HG03558 (cell line): ENCODE measurements around the gene CYREN.
"Not testable (repeated sequence)": the region's sequence is repeated elsewhere in the genome, so short reads cannot be mapped to it uniquely, and the experiment has no call there.

Experiments
- ATAC-seq: cut with Tn5 transposase; IDR thresholded peaks from one replicate; pipeline ENCODE4 v1.9.1; 2021; ENCODE audit warnings: moderate number of reproducible peaks; ENCODE audit not compliant: unreplicated experiment; ENCODE audit errors: extremely low read depth

Gene CYREN

DNA sequence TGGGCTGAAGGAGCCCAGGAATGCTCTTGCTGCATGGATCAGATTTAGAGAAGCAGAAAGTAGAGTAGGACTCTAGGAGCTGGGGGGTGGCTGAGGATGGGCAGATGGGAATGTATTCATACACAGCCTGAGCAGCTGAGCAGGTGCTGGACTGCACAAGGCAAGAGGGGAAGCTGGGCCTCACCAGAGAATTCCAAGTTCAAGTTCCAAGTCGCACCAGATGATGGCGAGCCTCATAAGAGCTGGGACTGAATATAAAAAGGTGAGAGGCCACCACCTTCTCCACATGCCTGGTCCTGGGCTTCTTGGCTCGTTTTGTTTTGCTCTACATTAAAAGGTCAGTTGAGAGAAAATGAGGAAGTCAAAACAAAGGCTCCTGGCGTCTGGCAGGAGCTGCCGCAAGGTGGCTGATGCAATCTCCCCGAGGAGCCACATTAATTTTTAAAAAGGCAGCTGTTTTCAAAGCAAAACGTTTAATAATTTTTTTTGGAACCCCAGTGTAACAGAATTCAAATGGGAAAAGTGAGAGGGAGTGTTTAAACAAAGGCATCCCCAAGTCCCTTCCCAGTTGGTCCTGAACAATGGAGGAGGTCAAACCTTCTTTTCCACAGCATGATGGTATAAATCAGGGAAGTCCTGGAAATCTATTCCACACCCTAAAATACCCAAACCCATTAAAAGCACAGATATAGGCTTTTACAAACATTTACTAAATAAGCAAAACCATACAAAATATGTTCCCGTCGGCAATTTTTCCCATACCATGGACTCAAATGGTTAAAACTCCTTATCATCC lies 9.5 kb downstream of the CYREN start:
- no peak for ATAC-seq

DNA sequence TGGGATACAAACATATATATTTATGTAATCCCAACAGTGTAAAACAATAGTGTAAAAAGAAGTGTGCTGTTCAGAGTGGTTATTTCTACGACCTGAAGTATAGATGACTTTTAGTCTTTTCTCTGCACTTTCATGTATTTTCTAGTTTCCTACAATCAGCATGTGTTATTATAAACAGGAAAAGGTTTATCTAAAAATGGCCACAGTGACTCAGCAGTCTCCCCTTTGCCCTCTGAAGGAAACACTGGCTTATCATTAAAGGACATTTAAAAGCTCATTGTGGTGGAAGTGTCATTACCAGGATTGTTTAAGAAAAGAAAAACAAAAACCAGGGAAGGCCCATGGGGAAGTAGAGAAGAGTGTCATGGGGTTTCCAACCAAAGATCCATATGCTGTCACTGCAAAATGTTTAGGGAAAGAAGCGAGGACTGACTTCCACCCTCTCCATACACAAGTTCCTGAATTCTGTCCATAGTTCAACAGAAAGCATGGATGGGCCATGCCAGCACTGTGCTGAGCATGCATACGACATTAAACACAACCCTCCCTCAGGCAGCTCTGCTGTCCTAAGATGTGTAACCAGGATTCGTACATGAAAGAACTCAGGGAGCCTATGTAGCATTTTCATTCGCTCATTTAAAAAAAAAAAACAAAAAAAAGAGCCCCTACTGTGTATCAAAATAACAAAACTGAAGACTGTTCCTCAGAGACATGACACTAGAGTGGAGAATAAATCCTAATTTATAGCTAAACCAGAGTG lies 10.2 kb downstream of the CYREN start:
- no peak for ATAC-seq

DNA sequence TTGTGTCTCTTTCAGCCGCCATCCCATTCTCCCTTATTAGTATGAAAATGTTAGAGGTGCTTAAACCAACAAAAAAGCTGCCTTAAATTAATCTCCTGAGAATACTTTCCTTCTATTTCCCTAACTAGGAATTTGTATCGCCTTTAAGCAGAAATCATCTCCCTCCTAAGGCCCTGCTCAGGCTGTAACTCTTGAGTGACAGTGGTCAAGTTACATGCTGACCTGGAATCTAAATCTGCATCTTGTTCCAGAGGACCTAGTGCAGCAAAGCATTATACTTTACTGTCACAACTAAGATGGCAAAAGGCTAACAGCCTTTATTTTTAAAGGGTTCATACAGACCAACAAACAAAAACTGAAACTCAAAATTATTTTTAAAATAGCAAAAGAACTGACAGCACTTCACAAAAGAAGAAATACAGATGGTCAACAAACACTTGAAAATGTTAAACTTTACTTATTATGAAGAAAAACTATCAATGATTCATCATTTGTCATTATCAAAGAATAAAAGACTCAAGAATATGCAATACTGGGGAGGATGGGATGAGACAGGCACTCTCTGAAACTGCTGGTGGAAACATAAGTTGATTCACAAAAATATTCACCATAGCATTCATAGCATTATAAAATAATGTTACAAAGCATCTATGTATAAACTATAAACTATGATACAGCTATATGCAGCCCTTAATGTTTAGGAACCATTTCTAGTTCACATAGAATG lies 11.0 kb downstream of the CYREN start:
- ATAC-seq = no peak

DNA sequence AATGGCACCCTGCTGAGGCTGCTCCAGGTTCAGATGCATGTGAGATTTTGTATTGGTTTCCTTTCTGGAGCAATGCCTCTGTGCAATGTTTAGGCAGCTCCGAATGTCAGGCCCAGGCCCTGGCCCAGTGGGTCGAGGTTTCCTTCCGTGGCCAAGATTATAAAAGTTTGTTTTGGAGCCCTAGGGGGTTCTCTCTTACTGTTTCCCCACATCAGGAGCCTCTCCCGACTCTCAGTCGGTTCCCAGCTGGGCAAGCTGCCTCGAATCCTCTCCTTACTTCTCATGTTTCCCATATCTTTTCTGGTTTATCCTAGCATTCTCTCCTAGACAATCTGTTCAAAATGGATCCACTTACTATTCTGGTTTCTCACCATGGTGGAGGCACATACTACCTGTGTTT lies 11.6 kb downstream of the CYREN start:
- no peak for ATAC-seq

DNA sequence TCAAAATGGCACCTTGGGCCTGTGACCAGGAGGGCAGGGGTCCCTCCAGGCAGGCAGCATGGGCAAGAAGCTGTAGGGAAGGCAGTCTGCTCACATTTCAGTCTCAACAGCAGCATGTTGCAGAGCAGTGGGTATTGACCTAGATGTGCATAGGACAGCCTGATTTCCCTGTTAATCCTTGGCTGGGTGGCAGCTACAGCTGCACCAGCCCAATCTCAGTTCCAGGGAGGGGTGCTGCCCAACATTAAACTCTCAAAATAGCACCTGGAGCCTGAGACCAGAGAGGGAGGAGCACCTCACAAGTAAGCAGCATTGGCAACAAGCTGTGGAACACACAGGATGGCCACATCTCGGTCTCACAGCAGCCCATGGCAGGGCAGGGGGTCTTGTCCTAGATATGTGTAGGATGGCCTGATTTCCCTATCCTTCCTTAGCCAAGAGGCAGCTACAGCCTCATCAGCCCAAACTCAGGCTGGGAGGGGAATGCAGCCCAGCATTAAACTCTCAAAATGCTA lies 12.3 kb downstream of the CYREN start:
- no peak for ATAC-seq

DNA sequence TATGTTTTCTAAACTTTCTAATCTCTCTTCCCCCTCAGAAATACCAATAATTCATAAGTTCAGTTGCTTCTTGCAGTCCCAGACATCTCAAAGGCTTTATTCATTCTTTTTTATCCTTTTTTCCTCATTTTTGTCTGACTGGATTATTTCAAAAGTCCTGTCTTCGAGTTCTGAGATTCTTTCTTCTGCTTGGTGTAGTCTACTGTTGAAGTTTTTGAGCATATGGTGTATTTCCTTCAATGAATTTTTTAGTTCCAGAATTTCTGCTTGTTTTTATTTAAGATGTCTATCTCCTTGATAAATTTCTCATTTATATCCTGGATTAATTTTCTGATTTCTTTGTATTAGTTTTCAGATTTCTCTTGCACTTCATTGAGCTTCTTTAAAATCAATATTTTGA lies 14.2 kb downstream of the CYREN start:
- ATAC-seq = no peak

DNA sequence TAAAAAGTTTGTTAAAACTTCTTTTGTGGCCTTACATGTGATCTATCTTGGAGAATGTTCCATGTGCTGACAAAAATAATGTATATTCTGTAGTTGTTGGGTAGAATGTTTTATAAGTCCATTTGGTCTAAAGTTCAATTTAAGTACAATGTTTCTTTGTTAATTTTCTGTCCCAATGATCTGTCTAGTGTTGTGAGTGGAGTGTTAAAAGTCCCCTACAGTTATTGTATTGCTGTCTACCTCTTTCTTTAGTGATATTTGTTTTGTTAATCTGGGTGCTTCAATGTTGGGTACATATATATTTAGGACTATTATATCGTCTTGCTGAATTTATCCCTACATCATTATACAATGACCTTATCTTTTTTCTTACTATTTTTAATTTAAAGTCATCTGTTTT lies 15.8 kb downstream of the CYREN start:
- ATAC-seq = no peak

DNA sequence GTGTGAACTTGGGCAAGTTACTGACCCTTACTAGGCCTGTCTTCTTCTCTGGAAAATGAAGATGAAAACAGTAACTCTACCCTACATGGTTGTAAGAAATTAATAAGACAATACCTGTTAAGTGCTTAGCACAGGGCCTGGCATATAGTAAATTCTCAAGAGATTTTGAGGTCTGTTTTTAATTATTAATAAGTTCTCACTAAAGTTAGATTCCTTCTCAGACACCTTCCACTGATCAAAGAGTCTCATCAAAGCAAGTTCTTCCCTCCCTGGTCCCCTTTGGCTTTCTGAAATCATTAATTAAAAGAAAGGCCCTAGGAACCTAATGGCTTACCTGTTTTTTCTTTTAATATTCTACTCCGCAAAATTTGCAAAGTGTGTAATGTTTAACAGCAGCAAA lies 18.1 kb downstream of the CYREN start:
- ATAC-seq = no peak

DNA sequence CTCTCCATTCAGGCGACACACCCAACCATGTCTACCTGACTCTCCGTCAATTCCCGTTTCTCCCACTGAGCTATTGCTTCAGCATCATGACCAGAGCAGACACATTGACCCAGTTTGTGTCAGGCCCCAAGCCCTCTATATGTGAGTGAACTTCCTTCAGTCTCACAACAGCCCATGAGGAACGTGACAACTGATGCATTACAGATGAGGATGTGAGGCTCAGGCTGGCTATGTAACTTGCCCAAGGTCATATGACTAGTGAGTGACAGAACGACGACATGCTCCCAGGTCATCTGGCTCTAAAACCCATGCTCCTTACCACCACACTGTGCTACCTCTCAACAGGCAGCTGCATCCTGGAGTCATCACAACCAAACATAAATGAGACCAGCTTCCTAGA lies 19.0 kb downstream of the CYREN start:
- ATAC-seq = no peak

DNA sequence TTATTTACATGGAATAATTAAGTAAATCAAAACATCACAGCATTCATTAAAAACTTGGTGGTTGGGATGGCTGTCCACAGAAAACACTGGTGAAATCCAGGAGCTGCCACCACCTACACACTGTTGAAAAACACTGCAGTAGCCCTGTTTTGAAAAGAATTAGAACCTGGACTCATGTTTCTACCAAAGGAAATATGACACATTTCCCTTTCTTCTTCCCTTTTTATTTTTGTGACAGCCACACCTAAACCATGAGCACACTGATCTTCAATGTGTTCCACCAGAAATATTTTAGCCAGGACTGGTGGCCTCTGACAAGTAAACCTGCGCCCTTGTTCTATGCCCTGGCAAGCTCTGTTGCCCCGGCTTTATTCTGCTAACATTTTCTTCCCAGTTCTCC lies 19.4 kb downstream of the CYREN start:
- no peak for ATAC-seq

DNA sequence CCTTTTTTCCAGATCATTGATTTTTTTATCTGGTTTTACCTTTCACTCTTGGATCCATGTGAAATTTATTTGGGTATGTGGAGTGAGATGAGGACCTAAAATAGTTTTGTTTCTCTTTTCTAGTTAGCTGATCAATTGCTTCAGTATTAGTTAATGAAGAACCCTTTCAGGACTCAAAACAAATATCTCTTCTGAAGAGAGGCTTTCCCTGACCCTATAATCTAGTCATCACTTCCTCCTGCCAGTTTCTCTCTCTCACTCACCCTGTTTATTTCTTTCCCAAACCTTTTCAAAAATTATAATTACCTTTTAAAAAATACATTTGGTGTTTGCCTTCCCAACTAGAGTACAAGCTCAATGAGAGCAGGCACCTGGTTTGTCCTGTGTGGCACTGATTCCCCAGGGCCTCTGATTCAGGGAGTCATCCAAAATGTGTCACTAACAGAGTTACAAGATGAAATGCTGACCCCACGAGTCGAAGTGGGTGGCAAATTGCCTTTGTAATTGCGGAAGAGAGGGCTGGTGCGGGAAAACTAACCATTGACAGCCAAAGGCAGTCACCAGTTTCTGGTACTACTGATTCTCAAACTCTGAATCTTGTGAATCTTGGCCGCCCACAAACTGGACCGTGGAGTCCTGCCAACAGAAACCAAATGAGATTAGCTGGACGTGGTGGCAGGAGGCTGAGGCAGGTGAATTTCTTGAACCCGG lies 20.3 kb downstream of the CYREN start:
- no peak for ATAC-seq

DNA sequence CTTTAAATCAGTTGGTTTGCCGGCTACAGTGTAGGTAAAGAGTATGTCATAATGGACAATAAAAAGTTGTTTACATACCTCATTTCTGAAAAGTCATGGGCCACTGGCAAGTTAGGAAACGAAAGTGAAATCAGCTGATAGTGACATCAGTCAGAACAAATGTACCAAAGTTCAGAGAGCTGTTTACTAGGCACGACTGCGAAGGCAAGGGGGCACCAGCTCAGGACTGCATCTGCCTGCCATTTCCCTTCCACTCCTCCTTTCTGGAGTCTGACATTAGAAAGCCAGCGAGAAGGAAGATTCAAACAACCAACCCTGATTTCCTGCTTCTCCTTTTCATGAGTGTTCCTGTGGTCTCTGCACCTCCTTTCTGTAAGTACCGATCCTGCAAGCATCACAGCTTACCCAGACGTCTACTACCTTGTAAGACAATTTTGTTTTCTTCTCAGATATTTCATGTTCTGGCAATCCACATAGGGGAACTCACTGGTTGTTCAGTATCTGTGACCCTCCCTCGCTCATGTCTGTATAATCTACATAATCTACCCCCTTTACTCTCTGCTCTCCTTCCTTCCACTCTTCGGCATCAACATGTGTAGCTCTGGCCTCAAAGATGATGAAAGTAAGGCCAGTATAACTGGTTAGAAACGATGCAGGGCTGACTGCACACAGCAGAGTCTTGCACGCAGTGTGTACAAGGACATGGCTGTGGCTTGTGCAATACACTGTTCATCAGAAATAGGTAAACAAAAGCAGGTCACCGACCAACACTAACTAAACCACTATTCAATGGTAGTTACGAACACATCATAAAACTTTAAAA lies 22.4 kb downstream of the CYREN start, which contains the start of gene TMEM140:
Gene TMEM140 (plus strand): TSS at position 174 of the 823 bp plus-strand sequence. CDS start 16,370 bp downstream, outside the sequence.
- peak; percentile 44 for ATAC-seq

DNA sequence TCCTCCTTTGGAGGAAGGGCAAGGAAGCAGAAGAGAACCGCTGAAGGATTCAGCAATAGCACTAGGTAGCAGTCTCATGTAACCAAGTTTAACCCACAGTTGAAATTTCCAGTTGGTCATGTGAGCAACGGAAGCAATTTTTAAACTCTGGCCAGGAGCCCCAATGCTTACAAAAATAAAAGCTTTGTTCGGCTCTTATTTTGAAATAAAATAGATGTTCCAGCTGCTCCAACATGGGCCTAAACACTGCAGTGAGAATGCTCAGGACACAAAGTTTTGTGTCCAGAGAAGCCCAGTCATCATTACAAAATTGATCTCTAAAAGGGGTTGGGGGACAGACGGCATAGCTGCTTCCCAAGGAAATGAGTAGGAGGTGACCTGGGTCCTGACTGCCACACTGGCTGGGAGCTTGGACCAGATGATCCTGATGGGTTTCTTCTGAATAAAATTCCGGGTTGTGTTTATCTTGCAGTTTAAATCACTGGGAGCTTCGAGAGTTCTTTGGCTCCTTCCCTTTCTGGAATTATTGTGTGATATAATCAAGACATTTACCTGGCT lies 23.1 kb downstream of the CYREN start:
- ATAC-seq = no peak

DNA sequence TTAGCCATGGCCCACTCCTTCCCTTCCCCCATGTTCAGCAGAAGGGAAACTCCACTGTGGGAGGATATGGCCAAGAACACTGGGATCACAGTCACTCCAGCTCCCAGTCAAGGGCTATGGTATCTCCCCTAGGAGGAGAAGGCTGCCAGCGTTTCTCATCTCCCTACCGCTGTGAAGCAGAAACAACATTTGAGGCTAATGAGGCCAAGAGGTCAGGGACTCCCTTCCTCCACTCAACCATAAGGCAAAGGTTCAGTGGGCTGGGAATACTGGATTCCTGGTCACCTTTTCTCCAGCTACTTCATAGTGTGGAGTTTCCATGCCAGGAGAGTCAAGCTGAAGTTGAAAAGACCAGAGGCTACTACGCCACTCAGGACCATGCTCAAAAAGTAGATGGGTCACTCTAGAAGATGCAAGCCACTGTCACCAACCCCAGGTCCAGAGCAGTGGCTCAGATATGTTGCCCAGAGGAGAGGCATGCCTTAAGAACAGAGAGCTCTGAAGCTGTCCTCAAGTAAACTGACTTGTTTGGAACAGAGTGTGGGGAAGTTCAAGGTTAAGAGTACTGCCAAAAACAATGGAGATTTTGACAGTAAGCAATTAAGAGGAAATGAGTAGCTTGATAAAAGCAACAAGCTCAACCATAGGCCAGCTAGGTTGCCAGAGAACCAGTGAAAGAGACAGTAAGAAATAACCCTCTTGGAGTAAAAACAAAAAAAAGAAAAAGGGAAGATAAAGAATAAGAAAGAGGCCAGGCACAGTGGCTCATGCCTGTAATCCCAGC lies 26.4 kb downstream of the CYREN start:
- no peak for ATAC-seq

DNA sequence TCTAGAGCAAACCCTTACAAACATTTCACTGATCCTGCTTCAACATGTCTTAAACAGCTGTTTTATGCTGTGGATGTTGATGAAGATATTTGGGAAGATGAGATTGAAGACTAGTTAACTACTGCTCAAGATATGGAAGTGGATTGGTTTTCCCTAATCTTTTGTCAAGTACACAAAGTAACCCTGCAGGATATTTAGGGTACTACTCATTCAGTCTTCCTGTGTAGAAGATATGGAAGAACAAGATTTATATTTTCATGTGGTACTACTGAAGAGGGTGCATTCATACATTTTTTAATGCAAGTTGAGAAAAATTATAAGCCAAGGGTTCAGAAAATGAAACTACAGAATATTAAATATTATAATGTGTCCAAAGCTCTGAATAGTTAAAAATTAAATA lies 40.9 kb downstream of the CYREN start:
- ATAC-seq = no peak

DNA sequence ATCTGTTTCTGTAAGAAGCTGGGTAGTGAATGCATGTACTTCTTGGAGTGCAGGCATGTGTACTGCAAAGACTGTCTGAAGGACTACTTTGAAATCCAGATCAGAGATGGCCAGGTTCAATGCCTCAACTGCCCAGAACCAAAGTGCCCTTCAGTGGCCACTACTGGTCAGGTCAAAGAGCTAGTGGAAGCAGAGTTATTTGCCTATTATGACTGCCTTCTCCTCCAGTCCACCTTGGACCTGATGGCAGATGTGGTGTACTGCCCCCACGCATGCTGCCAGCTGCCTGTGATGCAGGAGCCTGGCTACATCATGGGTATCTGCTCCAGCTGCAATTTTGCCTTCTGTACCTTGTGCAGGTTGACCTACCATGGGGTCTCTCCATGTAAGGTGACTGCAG lies 41.6 kb downstream of the CYREN start:
- ATAC-seq = no peak

DNA sequence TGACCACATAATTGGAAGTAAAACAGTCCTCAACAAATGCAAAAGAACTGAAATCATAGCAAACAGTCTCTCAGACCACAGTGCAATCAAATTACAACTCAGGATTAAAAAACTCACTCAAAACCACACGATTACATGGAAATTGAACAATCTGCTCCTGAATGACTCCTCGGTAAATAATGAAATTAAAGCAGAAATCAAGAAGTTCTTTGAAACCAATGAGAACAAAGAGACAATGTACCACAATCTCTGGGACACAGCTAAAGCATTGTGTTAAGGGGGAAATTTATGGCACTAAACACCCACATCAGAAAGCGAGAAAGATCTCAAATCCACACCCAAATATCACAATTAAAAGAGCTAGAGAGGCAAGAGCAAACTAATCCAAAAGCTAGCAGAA lies 45.9 kb downstream of the CYREN start:
- not testable (repeated sequence) for ATAC-seq

DNA sequence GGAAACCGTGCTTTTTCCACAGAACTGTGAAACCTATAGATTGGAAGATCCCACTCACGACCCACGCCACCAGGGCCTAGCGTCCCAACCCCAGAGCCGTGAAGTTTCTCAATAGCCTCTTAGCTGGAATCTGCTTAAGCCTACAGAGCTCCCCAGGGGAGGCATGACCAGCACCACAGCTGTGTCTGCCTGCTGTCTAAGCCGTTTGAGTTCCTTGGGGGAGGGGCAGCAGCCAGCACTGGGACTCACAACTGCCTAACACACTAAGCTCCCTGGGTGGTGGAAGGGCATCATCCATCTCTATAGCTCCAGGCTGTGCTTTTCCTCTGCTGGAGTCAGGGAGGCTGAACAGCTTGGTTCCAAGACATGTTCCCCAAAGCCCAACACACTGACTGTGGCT lies 48.6 kb downstream of the CYREN start:
- no peak for ATAC-seq
